Endodermal cell (in vitro differentiated cells): Measurements from ENCODE around the gene AXIN1. TPM values are rescaled to one million over a fixed set of nuclear protein-coding genes. Genes with fewer than 3 reads are reported as not detected.
"Not testable (repeated sequence)": the region's sequence is repeated elsewhere in the genome, so short reads cannot be mapped to it uniquely, and the experiment has no call there.

ENCODE experiments used
- DNase-seq: peaks from one replicate; pipeline ENCODE4 v3.0.0-alpha.2; 2017
- H3K27ac ChIP-seq: 2 replicates; pipeline ENCODE4 v1.5.1; 2013; ENCODE audit warnings: mild to moderate bottlenecking, low read depth, low read length, moderate library complexity
- H3K27me3 ChIP-seq: 2 replicates; pipeline ENCODE4 v1.6.1; 2013; ENCODE audit warnings: mild to moderate bottlenecking, low read length, moderate library complexity; ENCODE audit not compliant: insufficient read depth, control insufficient read depth, poor library complexity, severe bottlenecking
- H3K36me3 ChIP-seq: 2 replicates; pipeline ENCODE4 v1.7.0; 2013; ENCODE audit warnings: mild to moderate bottlenecking, low read length, moderate library complexity; ENCODE audit not compliant: control insufficient read depth, insufficient read depth
- H3K4me1 ChIP-seq: one replicate; pipeline ENCODE4 v1.7.0; 2013; ENCODE audit warnings: low read length; ENCODE audit not compliant: control insufficient read depth, insufficient read depth
- H3K4me3 ChIP-seq: 2 replicates; pipeline ENCODE4 v1.5.1; 2013; ENCODE audit warnings: mild to moderate bottlenecking, low read length, moderate library complexity
- H3K9ac ChIP-seq: 2 replicates; pipeline ENCODE4 v1.6.1; 2013; ENCODE audit warnings: mild to moderate bottlenecking, low read length, moderate library complexity; ENCODE audit not compliant: poor library complexity, severe bottlenecking; ENCODE audit errors: extremely low read depth
- H3K9me3 ChIP-seq: 2 replicates; pipeline ENCODE4 v1.6.1; 2013; ENCODE audit warnings: mild to moderate bottlenecking, low read length, moderate library complexity; ENCODE audit not compliant: control insufficient read depth
- H3K27ac Mint-ChIP-seq: 2 replicates; pipeline ENCODE4 v1.8.0; 2020; ENCODE audit warnings: mixed read lengths
- H3K27me3 Mint-ChIP-seq: 2 replicates; pipeline ENCODE4 v1.8.0; 2021; ENCODE audit warnings: mild to moderate bottlenecking, mixed read lengths; ENCODE audit not compliant: insufficient read depth
- H3K36me3 Mint-ChIP-seq: 2 replicates; pipeline ENCODE4 v1.8.0; 2020; ENCODE audit warnings: low read depth, mixed read lengths
- H3K4me1 Mint-ChIP-seq: 2 replicates; pipeline ENCODE4 v1.8.0; 2020; ENCODE audit warnings: mixed read lengths
- H3K4me3 Mint-ChIP-seq: 2 replicates; pipeline ENCODE4 v1.8.0; 2020; ENCODE audit warnings: mild to moderate bottlenecking, moderate library complexity, mixed read lengths
- H3K9me3 Mint-ChIP-seq: 2 replicates; pipeline ENCODE4 v1.8.0; 2020; ENCODE audit warnings: mild to moderate bottlenecking, mixed read lengths
- CTCF ChIP-seq: fragments of 200-600 bp; sonication (generic); conservative IDR thresholded peaks from 2 replicates; pipeline ENCODE4 v1.5.0; 2021; ENCODE audit warnings: antibody characterized with exemption, mild to moderate bottlenecking
- WGBS, 2 experiments: methylation state at CpG; one replicate each; pipeline versions ENCODE4 v1.1.5 to v1.1.7; 2013; ENCODE audit warnings: missing lambda C conversion rate in 2 of 2, mixed read lengths in 1 of 2; ENCODE audit not compliant: insufficient coverage in 1 of 2, insufficient read length in 1 of 2; 5-methylcytosine and 5-hydroxymethylcytosine counted together
- total RNA-seq, 2 donors: library from RNA; stranded (reverse); fragmentation: NEBNext Ultra II Directional in 1 of 2; extraction: Animal tissue kit (Norgen Biotek cat#: 25700) in 1 of 2; gene quantifications; 2 replicates in 1 of 2; 3 replicates in 1 of 2; pipeline ENCODE4 v1.2.1, GENCODE V29; 2021

AXIN1 gene
- total RNA-seq, 2 donors from 2014 or later = 36.5 to 37.3 TPM

GRCh38 chr16:333406-334094 lies 19.0 kb downstream of the AXIN1 start:
- H3K9ac ChIP-seq = no peak overlapping the region
- Mint-ChIP-seq H3K36me3 (peaks cover 10% of the 10 kb centered on the region), H3K27me3 (no peaks in the 10 kb centered on the region), H3K27ac (no peak overlapping the region), H3K4me3 (no peak overlapping the region), H3K4me1 (no peaks in the 10 kb centered on the region), H3K9me3 (no peaks in the 10 kb centered on the region)
- 96 to 100% methylated on average over 1 to 4 of the region's 6 CpGs for WGBS, 2 experiments
- no peaks in the 10 kb centered on the region for H3K9me3 ChIP-seq
- TF ChIP-seq CTCF = no peak
- no peak overlapping the region for H3K4me3 ChIP-seq
- H3K36me3 ChIP-seq = no peaks in the 10 kb centered on the region
- H3K27ac ChIP-seq = no peak overlapping the region
- no peak for DNase-seq
- no peaks in the 10 kb centered on the region for H3K27me3 ChIP-seq
- no peaks in the 10 kb centered on the region for H3K4me1 ChIP-seq

- H3K9ac ChIP-seq, H3K36me3 ChIP-seq, H3K4me3 Mint-ChIP-seq, H3K4me3 ChIP-seq, H3K27me3 Mint-ChIP-seq, H3K4me1 Mint-ChIP-seq, DNase-seq, H3K27ac Mint-ChIP-seq, H3K9me3 Mint-ChIP-seq, H3K9me3 ChIP-seq, H3K4me1 ChIP-seq, H3K27me3 ChIP-seq: not testable (repeated sequence)
- H3K27ac ChIP-seq = peak overlapping the region; percentile 38
- 77 to 93% methylated on average over 3 to 5 of the region's 6 CpGs for WGBS, 2 experiments
- H3K36me3 Mint-ChIP-seq = peaks cover 10% of the 10 kb centered on the region
Observed at GRCh38 chr16:331181-331814, 21.2 kb downstream of the AXIN1 start.

- H3K27me3 ChIP-seq = no peaks in the 10 kb centered on the region
- no peak for TF ChIP-seq CTCF
- Mint-ChIP-seq H3K27ac (no peak overlapping the region), H3K27me3 (no peaks in the 10 kb centered on the region), H3K4me1 (no peaks in the 10 kb centered on the region), H3K4me3 (no peak overlapping the region), H3K36me3 (peaks cover 10% of the 10 kb centered on the region), H3K9me3 (no peaks in the 10 kb centered on the region)
- no peaks in the 10 kb centered on the region for H3K36me3 ChIP-seq
- H3K27ac ChIP-seq = peak overlapping the region; percentile 38
- DNase-seq = no peak
- no peaks in the 10 kb centered on the region for H3K9me3 ChIP-seq
- no peak overlapping the region for H3K4me3 ChIP-seq
- H3K9ac ChIP-seq = no peak overlapping the region
- H3K4me1 ChIP-seq = no peaks in the 10 kb centered on the region
- 90 to 100% methylated on average over 2 of the region's 2 CpGs for WGBS, 2 experiments
Observed at GRCh38 chr16:330741-331140, 21.8 kb downstream of the AXIN1 start.
